B cell (primary cell): ENCODE results near the gene TCAIM. TPM values are rescaled to one million over a fixed set of nuclear protein-coding genes. Genes with fewer than 3 reads are reported as not detected.

Source experiments
- ATAC-seq: fragments of 200-7000 bp; cut with Tn5 transposase; one replicate; pipeline ENCODE4 v1.10.0; 2021; ENCODE audit warnings: low read depth, mild to moderate bottlenecking, moderate number of reproducible peaks, moderate library complexity
- CTCF ChIA-PET: fragments of 350-600 bp; sonication (Branson Sonifier 250); formaldehyde crosslinking; loops from one replicate; lab custom pipeline; 2021; ENCODE audit warnings: antibody characterized with exemption, inconsistent platforms; lab: Charles Lee
- POLR2A ChIA-PET: fragments of 350-600 bp; sonication (Branson Sonifier 250); formaldehyde crosslinking; loops from one replicate; lab custom pipeline; 2021; ENCODE audit warnings: antibody characterized with exemption; lab: Charles Lee
- DNase-seq: peaks from one replicate; pipeline ENCODE4 v3.0.0; 2013
- H2AFZ ChIP-seq: 2 replicates; pipeline ENCODE4 v1.6.1; 2012; ENCODE audit warnings: mild to moderate bottlenecking, low read depth, low read length; ENCODE audit not compliant: insufficient read depth, poor library complexity, severe bottlenecking
- H3K27ac ChIP-seq, 2 donors: 1 replicate in 1 of 2; 2 replicates in 1 of 2; pipeline ENCODE4 v1.5.1; 2012 to 2013; ENCODE audit warnings: low read length in 2 of 2, mild to moderate bottlenecking in 2 of 2, moderate library complexity in 1 of 2
- H3K27me3 ChIP-seq, 4 experiments: fragments of 200-600 bp in 1 of 4; sonication (generic) in 1 of 4; replicated peaks in 1 of 4; 1 replicate in 2 of 4; 2 replicates in 2 of 4; pipeline versions ENCODE4 v1.6.1 to v1.7.0; 2013 to 2016; ENCODE audit warnings: low read length in 3 of 4, mild to moderate bottlenecking in 2 of 4, mixed read lengths in 1 of 4, moderate library complexity in 1 of 4; ENCODE audit not compliant: insufficient read depth in 4 of 4, control insufficient read depth in 3 of 4; ENCODE audit errors: control extremely low read depth in 1 of 4
- H3K36me3 ChIP-seq, 2 experiments: replicated peaks in 1 of 2; 1 replicate in 1 of 2; 2 replicates in 1 of 2; pipeline versions ENCODE4 v1.6.1 to v1.7.1; 2013; ENCODE audit warnings: low read length in 1 of 2; ENCODE audit not compliant: insufficient read depth in 2 of 2, control insufficient read depth in 1 of 2; ENCODE audit errors: control extremely low read depth in 1 of 2, extremely low read depth in 1 of 2
- H3K4me1 ChIP-seq, 2 donors: fragments of 200-600 bp in 1 of 2; sonication (generic) in 1 of 2; 1 replicate in 1 of 2; 2 replicates in 1 of 2; pipeline versions ENCODE4 v1.5.1 to v1.6.1; 2013 to 2017; ENCODE audit warnings: low read length in 2 of 2; ENCODE audit not compliant: control insufficient read depth in 2 of 2, insufficient read depth in 2 of 2
- H3K4me2 ChIP-seq: replicated peaks from 2 replicates; pipeline ENCODE3; 2012; ENCODE audit warnings: mild to moderate bottlenecking, low read depth, low read length; ENCODE audit not compliant: poor library complexity, severe bottlenecking
- H3K4me3 ChIP-seq, 5 experiments: fragments of 200-600 bp in 1 of 5; sonication (generic) in 1 of 5; 1 replicate in 3 of 5; 2 replicates in 2 of 5; pipeline versions ENCODE4 v1.5.1 to v1.7.0; 2011 to 2016; ENCODE audit warnings: low read length in 4 of 5, mild to moderate bottlenecking in 4 of 5, low read depth in 2 of 5, control low read depth in 1 of 5, moderate library complexity in 1 of 5; ENCODE audit not compliant: insufficient read depth in 1 of 5; ENCODE audit errors: control extremely low read depth in 1 of 5, extremely low read depth in 1 of 5
- H3K79me2 ChIP-seq: fragments of 200-600 bp; sonication (generic); one replicate; pipeline ENCODE4 v1.6.0; 2016; ENCODE audit warnings: low read length; ENCODE audit not compliant: control insufficient read depth, insufficient read depth
- H3K9ac ChIP-seq: fragments of 200-600 bp; sonication (generic); 2 replicates; pipeline ENCODE4 v1.6.1; 2017; ENCODE audit warnings: mild to moderate bottlenecking, low read length, moderate library complexity
- H3K9me3 ChIP-seq, 3 donors: one replicate each; pipeline versions ENCODE4 v1.6.1 to v1.7.1; 2013; ENCODE audit warnings: low read length in 2 of 3; ENCODE audit not compliant: control insufficient read depth in 2 of 3, insufficient read depth in 1 of 3; ENCODE audit errors: control extremely low read depth in 1 of 3
- H4K20me1 ChIP-seq: 2 replicates; pipeline ENCODE4 v1.6.0; 2012; ENCODE audit warnings: mild to moderate bottlenecking, low read length; ENCODE audit not compliant: insufficient read depth, control insufficient read depth, poor library complexity, severe bottlenecking
- H3K27ac Mint-ChIP-seq: one replicate; pipeline ENCODE4 v1.8.0; 2021; ENCODE audit warnings: mixed read lengths
- H3K27me3 Mint-ChIP-seq: one replicate; pipeline ENCODE4 v1.8.0; 2021; ENCODE audit warnings: mixed read lengths
- H3K4me1 Mint-ChIP-seq: one replicate; pipeline ENCODE4 v1.8.0; 2021; ENCODE audit warnings: mixed read lengths
- H3K4me3 Mint-ChIP-seq: one replicate; pipeline ENCODE4 v1.8.0; 2021; ENCODE audit warnings: mixed read lengths
- H3K9me3 Mint-ChIP-seq: one replicate; pipeline ENCODE4 v1.8.0; 2022; ENCODE audit warnings: mixed read lengths; ENCODE audit not compliant: insufficient read depth
- EZH2 ChIP-seq: IDR thresholded peaks from 2 replicates; pipeline ENCODE4 v1.6.1; 2012; ENCODE audit warnings: borderline replicate concordance, low read depth, mild to moderate bottlenecking, moderate library complexity, low read length; ENCODE audit not compliant: insufficient read depth, poor library complexity, severe bottlenecking
- WGBS: methylation state at CpG from one replicate; pipeline ENCODE4 v1.1.5; 2013; ENCODE audit warnings: missing lambda C conversion rate; ENCODE audit not compliant: insufficient coverage; 5-methylcytosine and 5-hydroxymethylcytosine counted together
- intact Hi-C: fragments of 100-400 bp; cut with micrococcal nuclease; formaldehyde crosslinking; loops from one replicate; pipeline ENCODE4 v1.10.0; 2022
- polyA plus RNA-seq: library from polyadenylated mRNA; depleted of rRNA; stranded (reverse); fragments of >200 nt; gene quantifications from 2 replicates; pipeline ENCODE4 v1.2.3, GENCODE V29; 2012
- total RNA-seq, 2 donors: library from RNA; stranded (reverse); fragments of 120-200 nt in 1 of 2; gene quantifications; 1 replicate in 1 of 2; 2 replicates in 1 of 2; pipeline versions ENCODE4 v1.2.3 to v1.2.4, GENCODE V29; 2013 to 2022
- TF ChIP-seq, protein P1 (sequence below): fragments of 200-600 bp; IDR thresholded peaks from one replicate; pipeline ENCODE4 v1.8.0; 2022; ENCODE audit warnings: antibody characterized with exemption, mild to moderate bottlenecking

The TCAIM gene
- total and polyA plus RNA-seq, 2 donors (not counting 1 experiment from before 2014, with no cell fraction given) = 4.3 to 15.8 TPM

DNA sequence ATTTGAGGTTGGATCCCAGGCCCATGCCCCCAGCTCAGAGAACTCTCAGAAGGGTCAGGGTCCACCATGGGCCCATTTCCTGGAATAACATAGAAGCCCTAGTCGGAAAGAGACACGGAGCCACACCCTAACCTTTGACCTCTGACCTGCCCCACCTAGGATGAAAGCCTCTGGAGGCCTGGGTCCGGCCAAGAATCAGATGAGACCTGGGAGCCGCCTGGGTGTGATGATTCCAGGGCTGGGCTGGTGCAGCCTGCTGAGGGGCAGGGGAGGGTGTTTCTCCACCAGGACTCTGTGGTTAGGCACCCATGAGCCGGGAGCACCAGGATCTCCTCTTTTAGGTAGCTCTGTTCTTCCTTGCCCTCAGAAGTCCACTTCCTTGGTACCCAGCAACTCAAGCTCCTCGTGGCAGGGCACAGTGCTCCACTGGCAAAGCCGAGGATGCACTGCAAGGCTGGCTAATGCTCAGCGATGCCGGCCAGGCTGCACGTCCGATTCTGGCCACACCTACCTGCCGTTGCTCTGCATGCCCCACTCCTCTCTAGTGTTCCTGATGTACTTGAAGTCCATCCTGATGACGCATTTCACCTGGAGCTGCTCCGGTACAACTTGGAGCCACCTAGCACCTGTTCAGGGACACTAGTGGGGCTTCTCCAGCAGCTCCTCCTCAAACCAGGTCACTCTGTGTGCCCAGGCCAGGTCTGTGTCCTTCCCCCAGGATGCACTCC, 81.5 kb downstream of the TCAIM start:
- TF ChIP-seq, protein P1, sequence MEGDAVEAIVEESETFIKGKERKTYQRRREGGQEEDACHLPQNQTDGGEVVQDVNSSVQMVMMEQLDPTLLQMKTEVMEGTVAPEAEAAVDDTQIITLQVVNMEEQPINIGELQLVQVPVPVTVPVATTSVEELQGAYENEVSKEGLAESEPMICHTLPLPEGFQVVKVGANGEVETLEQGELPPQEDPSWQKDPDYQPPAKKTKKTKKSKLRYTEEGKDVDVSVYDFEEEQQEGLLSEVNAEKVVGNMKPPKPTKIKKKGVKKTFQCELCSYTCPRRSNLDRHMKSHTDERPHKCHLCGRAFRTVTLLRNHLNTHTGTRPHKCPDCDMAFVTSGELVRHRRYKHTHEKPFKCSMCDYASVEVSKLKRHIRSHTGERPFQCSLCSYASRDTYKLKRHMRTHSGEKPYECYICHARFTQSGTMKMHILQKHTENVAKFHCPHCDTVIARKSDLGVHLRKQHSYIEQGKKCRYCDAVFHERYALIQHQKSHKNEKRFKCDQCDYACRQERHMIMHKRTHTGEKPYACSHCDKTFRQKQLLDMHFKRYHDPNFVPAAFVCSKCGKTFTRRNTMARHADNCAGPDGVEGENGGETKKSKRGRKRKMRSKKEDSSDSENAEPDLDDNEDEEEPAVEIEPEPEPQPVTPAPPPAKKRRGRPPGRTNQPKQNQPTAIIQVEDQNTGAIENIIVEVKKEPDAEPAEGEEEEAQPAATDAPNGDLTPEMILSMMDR = no peak
- TF ChIP-seq EZH2 = no peak
- Histone ChIP-seq H3K36me3 (no peaks in the 10 kb centered on the region), H3K9ac (no peak overlapping the region), H3K9me3 (peaks cover 0 to 8% (median 0%) of the 10 kb centered on the region in 3 donors), H3K4me3 (no peak overlapping the region), H3K27me3 (no peaks in the 10 kb centered on the region), H3K27ac (no peak overlapping the region), H3K79me2 (no peaks in the 10 kb centered on the region), H3K4me1 (no peaks in the 10 kb centered on the region), H3K4me2 (no peak overlapping the region), H2AFZ (no peak overlapping the region), H4K20me1 (no peaks in the 10 kb centered on the region)
- WGBS = 86% methylated on average over 14 of the region's 14 CpGs
- no peak overlapping the region for H3K4me3 Mint-ChIP-seq
- no peaks in the 10 kb centered on the region for H3K4me1 Mint-ChIP-seq
- H3K9me3 Mint-ChIP-seq = no peaks in the 10 kb centered on the region
- intact Hi-C loops = no loop called here
- H3K27ac Mint-ChIP-seq = no peak overlapping the region
- ATAC-seq = no peak
- CTCF ChIA-PET = no interaction called here
- DNase-seq = no peak
- H3K27me3 Mint-ChIP-seq = no peaks in the 10 kb centered on the region
- POLR2A ChIA-PET = no interaction called here

DNA sequence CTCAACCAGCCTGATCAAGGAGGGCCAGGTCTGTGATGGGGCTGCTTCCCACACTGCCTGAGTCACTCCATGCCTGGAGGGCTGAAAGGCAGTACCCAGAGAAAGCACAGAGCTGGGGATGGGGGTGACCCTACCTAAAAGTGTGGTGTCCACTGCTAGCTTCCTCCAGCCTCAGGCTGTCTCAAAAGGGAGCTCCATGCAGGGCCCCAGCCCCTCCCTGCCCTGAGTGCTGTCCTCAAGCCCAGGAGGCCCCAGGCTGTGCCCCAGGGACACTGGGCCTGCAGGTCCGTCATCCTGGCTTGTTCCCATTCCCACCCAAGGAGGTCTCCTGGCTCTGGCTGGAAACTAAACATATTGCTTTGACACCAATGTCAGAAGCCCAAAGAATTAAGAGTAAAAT, 82.1 kb downstream of the TCAIM start:
- intact Hi-C loops = no loop called here
- ChIA-PET POLR2A (no interaction called here), CTCF (no interaction called here)
- Histone ChIP-seq H3K36me3 (no peaks in the 10 kb centered on the region), H3K27me3 (no peaks in the 10 kb centered on the region), H2AFZ (no peak overlapping the region), H3K9me3 (peaks cover 0 to 8% (median 0%) of the 10 kb centered on the region in 3 donors), H3K79me2 (no peaks in the 10 kb centered on the region), H3K4me3 (no peak overlapping the region), H3K9ac (no peak overlapping the region), H4K20me1 (no peaks in the 10 kb centered on the region), H3K27ac (no peak overlapping the region), H3K4me2 (no peak overlapping the region), H3K4me1 (no peaks in the 10 kb centered on the region)
- TF ChIP-seq, protein P1 = no peak
- no peak for TF ChIP-seq EZH2
- ATAC-seq (no peak), DNase-seq (no peak)
- Mint-ChIP-seq H3K27ac (no peak overlapping the region), H3K4me3 (no peak overlapping the region), H3K27me3 (no peaks in the 10 kb centered on the region), H3K9me3 (no peaks in the 10 kb centered on the region), H3K4me1 (no peaks in the 10 kb centered on the region)
- 100% methylated on average over 1 of the region's 1 CpG for WGBS
